Caco-2 (cell line): Measurements from ENCODE around the gene LRPAP1. TPM values are rescaled to one million over a fixed set of nuclear protein-coding genes. Genes with fewer than 3 reads are reported as not detected.
"Not testable (repeated sequence)": the region's sequence is repeated elsewhere in the genome, so short reads cannot be mapped to it uniquely, and the experiment has no call there.

ENCODE experiments used
- BruUV-seq: library from RNA; stranded (reverse); fragments of 400-500 nt; replicated peaks from 2 replicates; lab custom pipeline; 2021; lab: Mats Ljungman, UMichigan
- CTCF ChIA-PET: fragments of 300-600 bp; sonication (Branson Sonifier 250); formaldehyde crosslinking; loops from one replicate; lab custom pipeline; 2022; ENCODE audit warnings: antibody characterized with exemption; lab: Charles Lee
- POLR2A ChIA-PET: fragments of 300-600 bp; sonication (Branson Sonifier 250); formaldehyde crosslinking; loops from one replicate; lab custom pipeline; 2022; ENCODE audit warnings: antibody characterized with exemption; lab: Charles Lee
- DNase-seq, 2 experiments: peaks; one replicate each; pipeline versions ENCODE4 v3.0.0 to v3.0.0-alpha.2; 2020 to 2022
- H3K27me3 ChIP-seq: replicated peaks from 2 replicates; pipeline ENCODE4 v1.6.0; 2011; ENCODE audit warnings: low read length; ENCODE audit not compliant: control insufficient read depth, insufficient read depth
- H3K36me3 ChIP-seq: 2 replicates; pipeline ENCODE4 v1.5.1; 2011; ENCODE audit warnings: low read length; ENCODE audit not compliant: control insufficient read depth, insufficient read depth
- H3K4me1 ChIP-seq: fragments of 250-450 bp; sonication (Bioruptor Pico); 2 replicates; pipeline ENCODE4 v1.5.1; 2020; ENCODE audit warnings: mild to moderate bottlenecking
- H3K4me3 ChIP-seq: 2 replicates; pipeline ENCODE4 v1.5.1; 2011; ENCODE audit warnings: low read depth, mild to moderate bottlenecking, control low read depth, low read length
- H3K9me3 ChIP-seq: fragments of 250-450 bp; sonication (Bioruptor Pico); 2 replicates; pipeline ENCODE4 v1.5.1; 2020; ENCODE audit warnings: mild to moderate bottlenecking, moderate library complexity
- H3K27ac Mint-ChIP-seq: one replicate; pipeline ENCODE4 v1.8.0; 2022; ENCODE audit warnings: mixed read lengths; ENCODE audit not compliant: unreplicated experiment
- H3K27me3 Mint-ChIP-seq: one replicate; pipeline ENCODE4 v1.8.0; 2022; ENCODE audit warnings: mixed read lengths; ENCODE audit not compliant: insufficient read depth, unreplicated experiment
- H3K36me3 Mint-ChIP-seq: one replicate; pipeline ENCODE4 v1.8.0; 2022; ENCODE audit warnings: mild to moderate bottlenecking, mixed read lengths; ENCODE audit not compliant: insufficient read depth, unreplicated experiment
- H3K4me1 Mint-ChIP-seq: one replicate; pipeline ENCODE4 v1.8.0; 2022; ENCODE audit warnings: low read depth, mixed read lengths; ENCODE audit not compliant: unreplicated experiment
- H3K4me3 Mint-ChIP-seq: one replicate; pipeline ENCODE4 v1.8.0; 2022; ENCODE audit warnings: mild to moderate bottlenecking, moderate library complexity, mixed read lengths; ENCODE audit not compliant: unreplicated experiment
- H3K9me3 Mint-ChIP-seq: one replicate; pipeline ENCODE4 v1.8.0; 2022; ENCODE audit warnings: mixed read lengths; ENCODE audit not compliant: unreplicated experiment
- CTCF ChIP-seq, 2 experiments: fragments of 200-600 bp in 1 of 2; IDR thresholded peaks; 1 replicate in 1 of 2; 2 replicates in 1 of 2; pipeline versions ENCODE4 v1.5.1 to v1.8.0; 2011 to 2022; ENCODE audit warnings: antibody characterized with exemption in 1 of 2, control low read depth in 1 of 2, inconsistent platforms in 1 of 2, low read depth in 1 of 2, low read length in 1 of 2, mild to moderate bottlenecking in 1 of 2, moderate library complexity in 1 of 2; ENCODE audit not compliant: insufficient read depth in 1 of 2, severe bottlenecking in 1 of 2, unreplicated experiment in 1 of 2
- intact Hi-C: fragments of 100-400 bp; cut with micrococcal nuclease; formaldehyde crosslinking; loops from one replicate; pipeline ENCODE4 v1.10.0; 2022; ENCODE audit not compliant: unreplicated experiment
- total RNA-seq: library from RNA; stranded (reverse); gene quantifications from 2 replicates; pipeline ENCODE4 v1.2.3, GENCODE V29; 2022

LRPAP1 gene
- total RNA-seq, 1 experiment from 2014 or later = 224 TPM

GRCh38 chr4:3458371-3458770, 73.9 kb downstream of the LRPAP1 start:
- Histone ChIP-seq H3K4me3 (no peak overlapping the region), H3K4me1 (no peaks in the 10 kb centered on the region), H3K9me3 (no peaks in the 10 kb centered on the region), H3K27me3 (no peaks in the 10 kb centered on the region), H3K36me3 (no peaks in the 10 kb centered on the region)
- TF ChIP-seq CTCF (IDR thresholded peaks at IDR 0.05; ENCODE audit: insufficient read depth in 1 of 2, low read depth in 1 of 2, low read length in 1 of 2, severe bottlenecking in 1 of 2, unreplicated experiment in 1 of 2) = no peak
- intact Hi-C loops = no loop called here
- H3K27ac Mint-ChIP-seq = no peak overlapping the region
- H3K4me1 Mint-ChIP-seq = no peaks in the 10 kb centered on the region
- ChIA-PET CTCF (no interaction called here), POLR2A (no interaction called here)
- BruUV-seq = no TSS peak
- DNase-seq = no peak
- H3K9me3 Mint-ChIP-seq = peaks cover 10% of the 10 kb centered on the region
- no peak overlapping the region for H3K4me3 Mint-ChIP-seq
- H3K36me3 Mint-ChIP-seq = no peaks in the 10 kb centered on the region
- peaks cover 3% of the 10 kb centered on the region for H3K27me3 Mint-ChIP-seq

- intact Hi-C loops, H3K9me3 ChIP-seq, H3K36me3 ChIP-seq, H3K27me3 ChIP-seq, H3K27ac Mint-ChIP-seq, H3K36me3 Mint-ChIP-seq, CTCF ChIA-PET, BruUV-seq, H3K27me3 Mint-ChIP-seq, H3K4me3 ChIP-seq, POLR2A ChIA-PET, DNase-seq, H3K4me1 ChIP-seq, H3K4me3 Mint-ChIP-seq, H3K4me1 Mint-ChIP-seq: not testable (repeated sequence)
- H3K9me3 Mint-ChIP-seq = peaks cover 10% of the 10 kb centered on the region
Measured at GRCh38 chr4:3455596-3455995, 76.6 kb downstream of the LRPAP1 start.

Other genes with a start within 250 kb of the LRPAP1 start
- 23.1 and 24.1 TPM in 2 replicates for gene RGS12, start 239.4 kb downstream of the LRPAP1 start, total RNA-seq
- 0.48 and 0.79 TPM in 2 replicates for gene HGFAC, start 90.5 kb downstream of the LRPAP1 start, total RNA-seq
- 0.29 TPM in 1 of 2 replicates, not detected in the other for gene DOK7, start 69.1 kb downstream of the LRPAP1 start, total RNA-seq
- 8.4 and 11.7 TPM in 2 replicates for gene ADRA2C, start 234.0 kb upstream of the LRPAP1 start, total RNA-seq